Fibroblast of villous mesenchyme (primary cell): Measurements from ENCODE around the gene R3HDM2. TPM values are rescaled to one million over a fixed set of nuclear protein-coding genes. Genes with fewer than 3 reads are reported as not detected.
"Not testable (repeated sequence)": the region's sequence is repeated elsewhere in the genome, so short reads cannot be mapped to it uniquely, and the experiment has no call there.

Source experiments
- DNase-seq: peaks from one replicate; pipeline ENCODE4 v3.0.0-alpha.2; 2010; ENCODE audit warnings: low read depth
- H3K4me3 ChIP-seq: 2 replicates; pipeline ENCODE4 v1.5.1; 2011; ENCODE audit warnings: low read depth, mild to moderate bottlenecking, low read length
- total RNA-seq: library from RNA; depleted of rRNA; stranded (reverse); fragments of >200 nt; gene quantifications from 2 replicates; pipeline ENCODE4 v1.2.3, GENCODE V29; 2012
- TF ChIP-seq, protein P1 (sequence below): IDR thresholded peaks from 2 replicates; pipeline ENCODE4 v1.5.1; 2012; ENCODE audit warnings: low read depth, mild to moderate bottlenecking, low read length; ENCODE audit not compliant: insufficient read depth

R3HDM2 gene
- total RNA-seq, 1 donor = 19.0 TPM

DNA sequence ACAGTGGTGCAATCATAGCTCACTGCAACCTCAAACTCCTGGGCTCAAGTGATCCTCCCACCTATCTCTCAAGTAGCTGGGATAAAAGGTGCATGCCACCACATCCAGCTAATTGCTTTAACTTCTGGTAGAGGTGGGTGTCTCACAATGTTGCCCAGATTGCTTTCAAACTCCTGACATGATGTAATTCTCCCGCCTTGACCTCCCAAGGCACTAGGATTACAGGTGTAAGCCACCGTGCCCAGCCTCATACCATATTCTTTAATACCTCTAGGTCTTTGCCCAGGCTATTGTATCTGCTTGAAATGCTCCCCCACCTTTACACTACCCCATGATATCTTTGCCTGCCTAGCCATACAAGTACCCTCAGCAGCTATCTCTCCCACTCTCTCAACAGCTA is 11.3 kb downstream of the R3HDM2 start:
- no peak for DNase-seq
- no peak overlapping the region for H3K4me3 ChIP-seq
- TF ChIP-seq, protein P1, sequence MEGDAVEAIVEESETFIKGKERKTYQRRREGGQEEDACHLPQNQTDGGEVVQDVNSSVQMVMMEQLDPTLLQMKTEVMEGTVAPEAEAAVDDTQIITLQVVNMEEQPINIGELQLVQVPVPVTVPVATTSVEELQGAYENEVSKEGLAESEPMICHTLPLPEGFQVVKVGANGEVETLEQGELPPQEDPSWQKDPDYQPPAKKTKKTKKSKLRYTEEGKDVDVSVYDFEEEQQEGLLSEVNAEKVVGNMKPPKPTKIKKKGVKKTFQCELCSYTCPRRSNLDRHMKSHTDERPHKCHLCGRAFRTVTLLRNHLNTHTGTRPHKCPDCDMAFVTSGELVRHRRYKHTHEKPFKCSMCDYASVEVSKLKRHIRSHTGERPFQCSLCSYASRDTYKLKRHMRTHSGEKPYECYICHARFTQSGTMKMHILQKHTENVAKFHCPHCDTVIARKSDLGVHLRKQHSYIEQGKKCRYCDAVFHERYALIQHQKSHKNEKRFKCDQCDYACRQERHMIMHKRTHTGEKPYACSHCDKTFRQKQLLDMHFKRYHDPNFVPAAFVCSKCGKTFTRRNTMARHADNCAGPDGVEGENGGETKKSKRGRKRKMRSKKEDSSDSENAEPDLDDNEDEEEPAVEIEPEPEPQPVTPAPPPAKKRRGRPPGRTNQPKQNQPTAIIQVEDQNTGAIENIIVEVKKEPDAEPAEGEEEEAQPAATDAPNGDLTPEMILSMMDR = no peak

DNA sequence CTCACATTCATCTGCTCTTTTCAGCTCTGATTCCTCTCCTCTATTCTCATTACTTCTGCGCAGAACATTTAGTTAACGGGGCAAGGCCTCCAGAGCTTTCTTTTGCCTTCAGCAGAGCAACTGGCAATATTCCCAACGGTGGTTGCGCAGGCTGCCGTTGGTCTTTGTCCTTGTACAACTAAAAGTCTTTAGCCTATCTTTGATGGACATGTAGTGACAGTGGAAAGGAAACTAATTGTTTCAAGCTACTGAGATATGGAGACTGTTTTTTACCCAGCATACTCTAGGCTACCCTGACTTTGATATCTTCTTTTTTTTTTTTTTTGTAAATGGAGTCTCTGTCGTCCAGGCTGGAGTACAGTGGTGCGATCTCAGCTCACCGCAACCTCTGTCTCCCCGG is 12.6 kb downstream of the R3HDM2 start:
- TF ChIP-seq, protein P1 = no peak
- DNase-seq = no peak
- no peak overlapping the region for H3K4me3 ChIP-seq

DNA sequence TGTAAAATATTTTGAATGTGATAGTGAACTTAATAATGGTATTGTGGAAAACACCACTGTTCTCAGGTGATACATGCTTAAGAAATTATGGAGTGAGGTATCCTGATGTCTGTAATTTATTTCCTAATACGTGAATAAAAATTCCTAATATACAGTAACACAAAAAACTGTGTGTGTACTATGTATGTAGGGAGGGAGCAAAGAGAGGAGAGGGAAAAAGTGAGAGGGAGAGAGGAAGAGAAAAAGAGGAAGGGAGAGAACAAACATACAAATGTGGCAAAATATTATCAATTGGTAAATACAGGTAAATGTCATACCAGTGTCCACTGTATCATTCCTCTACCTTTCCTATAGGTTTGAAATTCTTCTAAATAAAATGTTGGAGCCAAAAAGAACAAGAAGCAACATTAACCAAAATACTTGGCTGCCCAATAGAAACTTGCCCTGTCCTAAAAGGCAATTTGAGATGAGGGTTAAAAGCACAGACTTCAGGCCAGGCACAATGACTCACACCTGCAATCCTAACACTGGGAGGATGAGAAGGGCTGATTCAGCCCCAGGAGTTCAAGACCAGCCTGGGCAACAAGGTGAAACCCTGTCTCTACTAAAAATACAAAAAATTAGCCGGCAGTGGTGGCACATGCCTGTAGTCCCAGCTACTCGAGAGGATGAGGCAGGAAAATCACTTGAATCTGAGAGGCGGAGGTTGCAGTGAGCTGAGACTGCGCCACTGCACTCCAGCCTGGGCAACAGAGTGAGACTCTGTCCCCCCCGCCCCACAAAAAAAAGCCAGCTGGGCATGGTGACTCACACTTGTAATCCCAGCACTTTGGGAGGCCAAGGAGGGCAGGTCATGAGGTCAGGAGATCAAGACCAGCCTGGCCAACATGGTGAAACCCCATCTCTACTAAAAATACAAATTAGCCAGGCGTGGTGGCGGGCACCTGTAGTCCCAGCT is 14.5 kb downstream of the R3HDM2 start:
- DNase-seq = peak; percentile 14

DNA sequence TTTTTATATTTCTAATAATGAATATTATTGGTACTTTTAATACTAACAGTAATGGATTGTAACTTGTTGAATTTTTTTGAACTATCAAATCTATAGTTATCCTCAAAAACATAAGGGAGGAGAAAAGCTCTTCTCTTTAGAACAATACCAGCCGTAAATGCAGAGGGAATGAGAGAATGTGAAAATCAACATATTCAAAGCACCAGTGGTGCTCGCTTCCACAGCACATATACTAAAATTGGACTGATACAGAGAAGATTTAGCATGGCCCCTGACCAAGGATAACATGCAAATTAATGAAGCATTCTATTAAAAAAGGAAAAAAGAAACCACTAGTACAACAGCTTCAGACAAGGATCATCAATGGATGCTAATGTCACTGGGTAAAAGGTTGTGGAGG is 15.8 kb downstream of the R3HDM2 start:
- H3K4me3 ChIP-seq = no peak overlapping the region
- TF ChIP-seq, protein P1 = no peak
- DNase-seq = no peak

More for the DNA sequence above, 14.5 kb downstream of the R3HDM2 start:
- no peak overlapping the region for H3K4me3 ChIP-seq
- TF ChIP-seq, protein P1 = no peak

DNA sequence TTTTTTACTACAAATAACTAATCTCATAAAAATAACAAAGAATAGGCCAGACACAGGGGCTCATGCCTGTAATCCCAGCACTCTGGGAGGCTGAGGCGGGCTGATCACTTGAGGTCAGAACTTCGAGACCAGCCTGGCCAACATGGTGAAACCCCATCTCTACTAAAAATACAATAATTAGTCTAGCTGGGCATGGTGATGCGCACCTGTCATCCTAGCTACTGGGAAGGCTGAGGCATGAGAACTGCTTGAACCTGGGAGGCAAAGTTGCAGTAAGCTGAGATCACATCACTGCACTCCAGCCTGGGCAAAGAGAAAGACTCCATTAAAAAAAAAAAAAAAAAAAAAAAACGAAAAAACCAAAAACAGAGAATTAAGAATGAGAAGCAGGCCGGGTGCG is 16.7 kb downstream of the R3HDM2 start:
- not testable (repeated sequence) for DNase-seq

DNA sequence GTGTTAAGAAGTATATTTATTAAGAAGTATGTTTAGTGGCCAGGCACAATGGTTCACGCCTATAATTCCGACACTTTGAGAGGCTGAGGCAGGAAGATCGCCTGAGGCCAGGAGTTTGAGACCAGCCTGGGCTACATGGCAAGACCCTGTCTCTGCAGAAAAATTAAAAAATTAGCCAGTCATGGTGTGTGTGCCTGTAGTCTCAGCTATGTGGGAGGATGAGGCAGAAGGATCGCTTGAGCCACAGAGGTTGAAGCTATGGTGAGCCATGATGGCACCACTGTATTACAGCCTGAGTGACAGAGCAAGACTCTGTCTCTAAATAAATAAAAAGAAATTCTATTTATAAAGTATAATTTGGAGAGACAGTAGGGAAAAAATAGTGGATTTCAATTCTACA is 20.3 kb downstream of the R3HDM2 start:
- no peak for DNase-seq
- TF ChIP-seq, protein P1 = no peak
- H3K4me3 ChIP-seq = no peak overlapping the region

More for the DNA sequence above, 16.7 kb downstream of the R3HDM2 start:
- H3K4me3 ChIP-seq = not testable (repeated sequence)

DNA sequence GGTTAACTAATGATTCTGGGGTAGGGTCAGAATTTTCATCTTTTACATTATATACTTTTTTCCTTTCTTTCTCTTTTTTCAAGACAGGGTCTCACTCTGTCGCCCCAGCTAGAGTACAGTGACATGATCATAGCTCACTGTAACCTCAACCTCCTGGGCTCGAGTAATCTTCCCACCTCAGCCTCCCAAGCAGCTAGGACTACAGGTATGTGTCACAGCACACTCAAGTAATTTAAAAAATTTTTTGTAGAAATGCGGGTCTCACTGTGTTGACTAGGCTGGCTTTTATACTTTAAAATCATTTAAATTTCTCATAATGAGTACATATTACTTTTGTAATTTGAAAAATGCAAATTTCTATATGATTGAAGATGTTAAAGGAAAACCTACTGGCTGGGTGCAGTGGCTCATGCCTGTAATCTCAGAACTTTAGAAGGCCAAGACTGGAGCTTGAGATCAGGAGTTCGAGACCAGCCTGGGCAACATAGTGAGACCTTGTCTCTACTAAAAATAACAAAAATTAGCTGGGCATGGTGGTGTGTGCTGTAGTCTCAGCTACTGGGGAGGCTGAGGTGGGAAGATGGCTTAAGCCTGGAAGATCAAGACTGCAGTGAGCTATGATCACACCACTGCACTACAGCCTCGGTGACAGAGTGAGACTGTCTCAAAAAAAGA is 25.7 kb downstream of the R3HDM2 start:
- no peak for DNase-seq
- H3K4me3 ChIP-seq = no peak overlapping the region

DNA sequence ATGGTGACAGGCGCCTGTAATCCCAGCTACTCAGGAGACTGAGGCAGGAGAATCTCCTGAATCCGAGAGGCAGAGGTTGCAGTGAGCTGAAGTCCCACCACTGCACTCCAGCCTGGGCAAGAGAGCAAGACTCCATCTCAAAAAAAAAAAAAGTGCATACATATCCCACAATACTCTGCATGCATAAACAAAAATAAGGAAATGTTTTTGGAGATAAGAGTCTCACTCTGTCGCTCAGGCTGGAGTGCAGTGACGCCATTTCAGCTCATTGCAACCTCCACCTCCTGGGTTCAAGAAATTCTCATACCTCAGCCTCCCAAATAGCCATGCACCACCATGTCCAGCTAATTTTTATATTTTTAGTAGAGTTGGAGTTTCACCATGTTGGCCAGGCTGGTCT is 28.7 kb downstream of the R3HDM2 start:
- DNase-seq, H3K4me3 ChIP-seq: not testable (repeated sequence)

More for the DNA sequence above, 25.7 kb downstream of the R3HDM2 start:
- TF ChIP-seq, protein P1 = no peak
